K562 treated with DMSO at 1 percent for 12 hours (cell line): Measurements from ENCODE around the gene ATF7IP2. TPM values are rescaled to one million over a fixed set of nuclear protein-coding genes. Genes with fewer than 3 reads are reported as not detected.

ENCODE experiments used
- total RNA-seq: library from RNA; unstranded; fragments of 300-600 nt; gene quantifications from 2 replicates; pipeline ENCODE4 v1.2.3, GENCODE V29; 2022; ENCODE audit not compliant: insufficient read depth

The ATF7IP2 gene, protein sequence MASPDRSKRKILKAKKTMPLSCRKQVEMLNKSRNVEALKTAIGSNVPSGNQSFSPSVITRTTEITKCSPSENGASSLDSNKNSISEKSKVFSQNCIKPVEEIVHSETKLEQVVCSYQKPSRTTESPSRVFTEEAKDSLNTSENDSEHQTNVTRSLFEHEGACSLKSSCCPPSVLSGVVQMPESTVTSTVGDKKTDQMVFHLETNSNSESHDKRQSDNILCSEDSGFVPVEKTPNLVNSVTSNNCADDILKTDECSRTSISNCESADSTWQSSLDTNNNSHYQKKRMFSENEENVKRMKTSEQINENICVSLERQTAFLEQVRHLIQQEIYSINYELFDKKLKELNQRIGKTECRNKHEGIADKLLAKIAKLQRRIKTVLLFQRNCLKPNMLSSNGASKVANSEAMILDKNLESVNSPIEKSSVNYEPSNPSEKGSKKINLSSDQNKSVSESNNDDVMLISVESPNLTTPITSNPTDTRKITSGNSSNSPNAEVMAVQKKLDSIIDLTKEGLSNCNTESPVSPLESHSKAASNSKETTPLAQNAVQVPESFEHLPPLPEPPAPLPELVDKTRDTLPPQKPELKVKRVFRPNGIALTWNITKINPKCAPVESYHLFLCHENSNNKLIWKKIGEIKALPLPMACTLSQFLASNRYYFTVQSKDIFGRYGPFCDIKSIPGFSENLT
- total RNA-seq = 92.3 and 143 TPM in 2 replicates

DNA sequence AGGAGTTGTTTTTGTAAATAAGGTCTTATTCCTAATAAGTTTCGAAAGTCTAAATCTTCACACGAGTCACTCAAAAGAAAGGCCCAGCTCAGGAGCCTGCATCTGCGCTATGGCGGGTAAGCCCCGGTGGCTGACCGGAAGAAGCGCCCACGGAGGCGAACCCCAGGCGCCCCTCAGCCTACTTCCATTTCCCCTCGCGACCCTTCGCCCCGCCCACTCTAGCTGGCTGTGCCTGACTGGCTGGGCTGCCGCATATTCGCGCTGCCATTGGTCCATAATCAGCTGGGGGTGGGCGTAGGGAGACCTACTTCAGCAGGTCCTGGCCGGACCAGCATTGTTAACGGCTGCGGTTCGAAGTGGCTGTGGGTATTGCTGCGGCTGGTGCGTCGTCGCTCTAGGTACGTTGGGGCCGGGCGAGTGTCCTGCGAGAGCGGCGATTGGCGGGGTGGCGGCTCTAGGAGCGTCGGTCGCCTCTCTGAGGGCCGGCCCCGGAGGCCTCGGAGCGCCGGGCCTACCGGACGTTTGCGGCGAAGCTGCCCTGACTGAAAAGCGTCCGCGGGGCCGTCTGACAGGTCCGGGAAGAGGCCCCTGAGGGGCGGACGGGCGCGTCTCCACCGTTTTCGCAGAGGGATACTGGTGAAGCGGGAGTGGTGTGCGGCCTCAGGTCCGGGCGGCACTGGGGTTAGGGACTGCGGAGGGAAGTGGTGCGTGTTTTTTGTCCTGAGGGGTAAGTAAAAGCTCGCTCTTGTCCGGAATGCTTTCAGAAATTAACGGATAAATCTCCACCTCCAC is at the start of gene ATF7IP2:
TSS of gene ATF7IP2 (plus strand) at position 337 of the 792 bp plus-strand sequence. CDS start 44,560 bp downstream, outside the sequence.

Other genes starting within 250 kb of the ATF7IP2 start
- not detected in 2 replicates for gene GRIN2A, start 203.6 kb upstream of the ATF7IP2 start, total RNA-seq
- gene EMP2, start 194.5 kb downstream of the ATF7IP2 start, total RNA-seq = 2.1 and 3.1 TPM in 2 replicates